OCI-M1 (cell line): ENCODE measurements around the gene KLRF2.

Experiments
- DNase-seq: peaks from one replicate; lab custom pipeline; 2025; lab: John Stamatoyannopoulos, UW

KLRF2 gene

DNA sequence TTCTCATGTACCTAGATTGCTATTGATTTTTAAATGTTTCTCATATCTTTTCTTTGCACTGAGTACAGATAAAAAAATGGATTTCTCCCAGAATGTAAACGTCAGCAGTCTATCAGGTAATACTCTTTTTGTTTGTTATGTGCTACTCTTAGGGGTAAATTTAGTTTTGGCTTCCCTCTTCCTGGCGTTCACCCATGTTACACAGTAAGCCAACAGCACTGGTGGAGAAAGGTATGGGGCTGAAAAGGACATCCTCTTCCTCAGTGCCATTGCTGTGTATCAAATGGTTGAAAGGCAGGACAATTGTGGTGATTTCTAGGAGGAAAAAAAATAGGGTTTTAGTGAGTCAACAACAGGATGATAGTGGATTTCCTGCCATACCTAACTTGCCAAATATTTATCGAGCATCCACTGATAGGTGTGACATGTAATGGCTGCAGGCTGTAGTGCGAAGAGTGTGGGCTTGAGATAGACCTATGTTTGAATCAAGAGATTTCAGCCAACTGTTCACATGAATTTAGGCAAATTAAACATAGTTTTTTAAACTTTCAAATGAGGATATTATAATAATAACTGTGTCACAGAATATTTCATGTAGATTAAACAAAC is 7.5 kb downstream of the KLRF2 start:
- DNase-seq = no peak

DNA sequence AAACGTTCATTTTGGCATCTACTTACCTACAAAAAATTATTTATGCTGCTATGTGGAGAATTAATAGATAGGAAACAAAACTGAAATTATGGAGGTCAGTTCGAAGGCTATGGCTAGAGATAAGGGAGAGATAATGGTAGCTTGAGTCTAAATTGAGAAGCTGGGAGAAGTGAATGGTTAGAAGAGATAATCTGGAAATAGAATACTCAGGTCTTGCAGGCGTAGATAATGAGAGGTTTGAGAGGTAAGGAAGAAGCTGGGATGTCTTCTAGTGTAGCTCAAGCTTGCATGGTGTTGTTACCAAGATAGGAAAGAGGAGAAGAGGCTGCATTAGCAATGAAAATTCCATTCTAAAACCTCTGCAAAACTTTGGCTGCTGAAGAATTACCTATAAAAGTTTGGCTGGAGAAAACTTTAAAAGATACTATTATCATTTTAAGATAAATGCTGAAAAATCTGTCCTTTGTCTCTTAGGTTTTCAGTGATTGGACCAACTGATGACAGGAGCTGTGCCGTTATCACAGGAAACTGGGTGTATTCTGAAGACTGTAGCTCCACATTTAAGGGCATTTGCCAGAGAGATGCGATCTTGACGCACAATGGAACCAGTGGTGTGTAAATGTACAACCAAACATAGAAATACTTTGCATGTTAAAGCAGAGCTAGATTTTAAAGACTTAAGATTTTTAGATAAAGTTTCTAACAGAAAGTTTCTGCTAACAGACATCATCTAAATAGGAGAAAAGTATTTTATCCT is 14.1 kb downstream of the KLRF2 start:
- peak; percentile 74 for DNase-seq

DNA sequence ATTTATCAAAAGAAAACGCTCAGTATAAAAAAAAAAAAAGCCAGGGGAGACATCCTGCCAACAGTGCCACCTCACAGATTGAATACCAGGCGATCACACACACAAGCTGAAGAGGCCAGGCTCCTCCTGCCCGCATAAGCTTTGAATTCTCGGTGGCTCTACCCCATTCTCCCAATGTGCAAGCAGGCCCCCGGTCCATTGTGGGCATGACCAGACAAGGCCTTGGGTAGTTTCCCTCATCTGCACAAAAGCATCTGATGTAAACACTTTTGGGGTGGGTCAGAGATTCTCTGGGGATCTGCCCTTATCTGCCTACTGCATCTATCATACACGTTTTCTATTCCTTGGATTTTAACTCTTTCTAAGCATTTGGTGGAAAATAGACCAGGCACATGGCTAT is 16.2 kb downstream of the KLRF2 start:
- DNase-seq = no peak

DNA sequence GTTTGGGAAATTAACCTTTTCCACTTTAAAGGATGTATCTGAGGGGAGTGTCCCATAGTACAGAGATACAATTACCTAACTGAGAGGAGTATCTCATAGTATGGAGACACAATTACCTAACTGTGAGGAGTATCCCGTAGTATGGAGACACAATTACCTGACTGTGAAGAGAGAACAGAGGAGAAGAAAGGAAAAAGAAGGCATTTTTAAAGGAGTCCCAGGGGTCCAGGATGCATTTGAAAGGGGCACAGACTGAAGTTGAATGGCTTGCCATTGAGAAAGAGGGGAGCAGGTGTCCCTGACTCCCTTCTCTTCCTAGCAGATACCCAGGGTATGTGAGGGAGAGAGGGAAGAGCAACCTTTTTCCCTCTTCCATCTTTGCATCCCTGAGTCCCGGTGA is 17.9 kb downstream of the KLRF2 start:
- no peak for DNase-seq

DNA sequence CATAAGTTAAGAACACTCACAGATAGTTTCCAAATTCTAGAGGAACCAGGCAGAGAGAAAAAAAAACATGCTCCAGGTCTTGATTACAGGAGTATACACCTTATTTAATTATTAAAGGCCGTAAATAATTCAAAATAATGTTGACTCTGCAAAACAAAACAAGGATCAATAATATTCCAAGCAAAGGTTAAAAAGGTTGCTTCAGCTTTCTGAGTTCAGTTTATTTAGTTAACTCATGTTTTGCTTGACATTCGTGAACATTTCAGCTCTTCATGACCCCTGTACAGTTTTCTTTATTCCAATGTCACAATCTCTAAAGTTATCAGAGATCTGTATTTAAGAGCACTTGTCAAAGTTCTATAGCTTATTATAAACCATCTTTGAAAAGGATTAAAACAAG is 19.6 kb downstream of the KLRF2 start:
- DNase-seq = no peak

DNA sequence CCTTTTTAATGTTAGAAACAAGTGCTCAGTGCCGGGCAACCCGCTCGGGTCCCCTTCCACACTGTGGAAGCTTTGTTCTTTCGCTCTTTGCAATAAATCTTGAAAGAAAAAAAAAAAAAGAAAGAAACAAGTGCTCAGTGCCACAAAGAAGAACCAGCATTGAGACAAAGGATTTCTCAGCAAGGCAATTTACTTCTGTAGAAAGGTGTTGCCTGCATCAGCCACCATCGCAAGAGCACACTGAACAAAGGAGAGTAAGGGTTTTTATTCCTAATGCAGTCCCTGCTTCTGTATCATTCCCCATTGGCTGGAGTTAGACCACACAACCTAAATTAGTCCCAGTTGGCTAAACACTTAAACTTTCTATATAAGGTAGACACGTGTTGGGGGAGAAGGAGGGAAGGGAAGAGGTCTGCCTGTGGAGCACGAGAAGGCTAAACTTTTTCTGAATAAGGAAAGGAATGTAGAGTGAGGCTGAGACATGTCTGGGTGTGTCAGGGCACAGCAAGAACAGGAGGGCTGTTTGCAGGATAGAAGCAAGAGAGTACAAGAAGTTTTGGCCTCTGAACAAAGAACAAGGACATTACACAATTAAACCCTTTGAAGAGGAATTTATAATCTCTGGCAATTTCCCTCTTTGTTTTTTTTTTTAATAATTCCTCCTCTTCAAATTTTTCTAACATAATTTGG is 21.4 kb downstream of the KLRF2 start:
- DNase-seq = peak; percentile 12

DNA sequence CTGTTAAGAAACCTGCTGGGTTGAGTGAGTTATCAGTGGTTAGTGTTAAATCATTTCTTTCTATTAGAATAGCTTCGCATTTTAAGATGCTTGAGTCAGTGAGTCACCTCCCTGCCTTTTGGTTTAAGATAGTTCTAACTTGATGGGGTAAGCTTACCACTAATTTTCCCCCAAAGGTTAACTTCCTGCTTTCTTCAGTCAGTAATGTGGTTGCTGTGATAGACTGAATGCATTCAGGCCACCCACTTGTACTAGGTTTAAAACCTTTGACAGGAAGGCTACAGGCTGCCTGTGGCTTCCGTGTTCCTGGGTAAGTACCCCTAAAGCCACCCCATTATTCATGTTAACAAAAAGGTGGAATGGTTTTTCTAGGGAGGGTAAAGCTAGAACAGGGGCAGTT is 25.6 kb downstream of the KLRF2 start:
- DNase-seq = peak; percentile 28

DNA sequence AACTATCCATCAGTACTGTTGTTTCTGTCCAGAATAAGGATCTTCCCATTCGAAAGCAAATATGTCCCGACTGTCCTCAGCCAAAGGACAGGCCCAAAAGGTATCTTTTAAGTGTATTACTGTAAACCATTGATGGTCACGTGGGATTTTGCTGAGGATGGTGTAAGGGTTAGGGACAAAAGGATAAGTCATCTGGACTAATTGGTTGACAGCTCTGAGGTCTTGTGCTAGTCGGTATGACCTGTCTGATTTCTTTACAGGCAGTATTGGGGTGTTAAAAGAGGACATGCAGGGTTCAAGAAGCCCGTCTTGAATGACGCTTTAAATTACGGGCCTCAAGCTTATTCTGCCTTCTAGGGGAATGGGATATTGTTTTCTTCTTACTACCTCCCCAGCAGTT is 26.5 kb downstream of the KLRF2 start:
- no peak for DNase-seq

DNA sequence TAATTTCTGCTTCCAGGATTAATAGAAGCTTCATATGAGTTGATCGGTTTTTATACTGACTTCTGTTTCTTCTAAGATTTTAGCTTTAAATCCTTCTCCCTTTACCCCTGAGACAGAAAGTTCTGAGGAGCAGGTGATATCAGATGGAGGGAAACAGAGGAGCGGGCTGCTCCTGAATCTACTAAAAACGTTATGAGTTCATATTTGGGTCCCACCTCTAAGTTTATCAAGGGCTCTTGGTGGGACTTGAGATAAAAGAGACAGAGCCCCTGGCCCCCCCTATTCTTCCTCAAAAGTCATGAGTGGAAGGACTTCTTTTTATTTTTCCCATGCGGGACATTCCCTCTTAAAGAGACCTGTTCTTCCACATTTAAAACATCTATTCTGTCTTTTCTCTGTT is 27.1 kb downstream of the KLRF2 start:
- no peak for DNase-seq

DNA sequence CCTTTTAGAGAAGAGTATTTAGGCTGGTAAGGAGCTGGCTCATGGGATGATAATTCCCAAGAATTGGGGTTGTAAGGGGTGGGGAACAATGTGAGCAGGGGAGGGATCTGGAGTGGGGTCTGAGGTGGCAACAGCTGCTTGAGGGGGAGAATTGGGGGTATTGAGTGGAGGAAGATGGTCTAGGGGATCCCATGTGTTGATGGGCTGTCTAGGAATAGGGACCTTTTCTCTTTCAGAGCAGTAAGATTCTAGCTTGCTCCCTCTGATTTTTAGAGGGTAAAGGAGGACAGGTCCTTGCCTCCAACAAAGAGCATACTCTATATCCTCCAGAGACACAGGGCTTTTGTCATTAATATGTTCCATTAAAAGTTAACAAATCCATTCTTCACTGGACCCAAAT is 28.4 kb downstream of the KLRF2 start:
- no peak for DNase-seq

DNA sequence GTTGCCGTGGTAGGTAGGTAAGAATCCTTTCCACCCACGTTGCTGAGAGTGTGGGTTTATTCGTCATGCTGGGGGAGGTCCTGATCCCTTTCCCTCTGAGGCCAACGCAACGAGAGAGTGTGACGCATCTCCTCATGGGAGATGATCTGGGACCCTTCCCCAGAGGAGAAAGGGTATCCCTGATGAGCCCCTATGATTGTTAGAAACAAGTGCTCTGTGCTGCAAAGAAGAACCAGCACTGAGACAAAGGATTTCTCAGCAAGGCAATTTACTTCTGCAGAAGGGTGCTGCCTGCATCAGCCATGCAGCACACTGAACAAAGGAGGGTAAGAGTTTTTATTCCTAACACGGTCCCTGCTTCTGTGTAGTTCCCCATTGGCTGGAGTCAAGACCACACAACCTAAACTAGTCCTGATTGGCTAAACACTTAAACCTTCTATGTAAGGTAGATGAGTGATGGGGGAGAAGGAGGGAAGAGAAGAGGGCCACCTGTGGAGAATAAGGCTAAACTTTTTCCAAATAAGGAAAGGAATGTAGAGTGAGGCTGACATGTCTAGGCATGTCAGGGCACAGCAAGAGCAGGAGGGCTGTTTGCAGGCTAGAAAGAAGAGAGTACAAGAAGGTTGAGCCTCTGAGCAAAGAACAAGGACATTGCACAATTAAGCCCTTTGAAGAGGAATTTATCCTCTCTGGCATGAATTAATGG is 29.6 kb downstream of the KLRF2 start:
- peak; percentile 29 for DNase-seq

DNA sequence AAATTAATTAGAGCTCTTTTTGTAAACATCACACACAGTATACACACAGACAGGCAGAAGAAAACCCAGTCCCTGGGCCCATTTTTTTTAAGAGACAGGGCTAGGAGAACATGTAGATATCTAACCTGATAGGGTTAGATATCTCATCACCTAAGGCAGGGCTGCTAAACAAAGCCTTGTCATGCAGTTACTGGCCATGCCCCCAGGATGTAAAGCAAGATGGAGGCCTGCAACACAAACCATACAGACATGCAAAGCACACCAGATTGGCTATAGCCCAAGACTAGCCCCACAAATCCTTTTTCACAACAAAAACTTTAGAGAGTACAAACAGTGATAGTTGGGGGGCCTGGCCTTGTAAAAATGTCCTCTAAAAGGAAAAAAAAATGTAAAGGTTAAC is 30.4 kb downstream of the KLRF2 start:
- no peak for DNase-seq

DNA sequence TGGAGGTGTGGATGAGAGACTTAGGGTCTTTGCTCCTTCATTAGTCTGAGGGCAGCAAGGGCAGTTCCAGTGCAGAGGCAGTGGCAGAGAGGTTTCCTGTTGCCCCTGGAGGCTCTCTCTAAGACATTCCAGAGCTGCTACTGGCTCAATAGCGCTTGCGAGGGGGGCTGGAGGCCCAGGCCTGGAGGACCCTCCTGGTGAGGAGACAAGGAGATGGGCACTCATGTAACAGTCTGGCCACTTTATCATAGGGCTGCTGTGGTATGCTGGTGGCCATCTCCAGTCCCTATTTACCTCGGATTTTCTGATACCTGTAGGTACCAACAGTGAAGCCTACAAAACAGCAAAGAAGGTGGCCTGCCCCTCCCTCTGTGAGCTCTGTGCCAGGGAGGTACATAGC is 38.2 kb downstream of the KLRF2 start:
- no peak for DNase-seq

DNA sequence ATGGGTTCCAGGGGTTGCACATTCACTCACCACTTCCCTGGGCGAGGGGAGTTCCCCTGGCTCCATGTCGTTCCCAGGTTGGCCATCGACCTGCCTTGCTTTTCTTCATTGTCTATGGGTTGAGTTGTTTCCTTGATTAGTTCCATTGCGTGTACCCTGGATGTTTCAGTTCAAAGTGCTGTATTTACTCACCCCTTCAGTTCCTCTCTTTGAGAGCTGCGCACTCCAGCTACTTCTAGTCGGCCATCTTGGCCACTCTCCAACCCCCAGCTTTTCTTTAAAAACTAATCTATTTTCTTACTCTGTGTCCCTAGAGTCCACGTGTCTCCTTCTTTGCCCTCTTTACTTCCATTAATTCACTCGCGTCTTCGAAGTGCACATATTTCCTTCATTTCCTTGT is 39.2 kb downstream of the KLRF2 start:
- DNase-seq = no peak

DNA sequence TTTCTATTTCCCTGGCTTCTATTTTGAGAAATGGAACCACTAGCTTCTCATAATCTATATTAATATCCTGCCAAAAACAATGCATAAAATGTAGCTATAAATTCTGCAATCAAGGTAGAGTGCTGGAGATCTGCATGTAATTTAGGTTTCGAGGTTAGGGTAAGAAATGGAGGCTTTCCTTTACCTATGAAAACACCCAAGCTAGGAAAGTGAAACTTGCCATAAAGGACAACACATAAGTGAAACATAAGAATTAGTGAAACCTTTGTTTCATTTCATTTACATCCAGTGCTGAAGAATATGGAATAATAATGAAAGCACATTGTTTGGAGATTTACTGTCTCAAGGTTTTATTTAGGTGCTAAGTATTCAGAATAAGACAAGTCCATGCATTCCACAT is 41.1 kb downstream of the KLRF2 start:
- DNase-seq = no peak

DNA sequence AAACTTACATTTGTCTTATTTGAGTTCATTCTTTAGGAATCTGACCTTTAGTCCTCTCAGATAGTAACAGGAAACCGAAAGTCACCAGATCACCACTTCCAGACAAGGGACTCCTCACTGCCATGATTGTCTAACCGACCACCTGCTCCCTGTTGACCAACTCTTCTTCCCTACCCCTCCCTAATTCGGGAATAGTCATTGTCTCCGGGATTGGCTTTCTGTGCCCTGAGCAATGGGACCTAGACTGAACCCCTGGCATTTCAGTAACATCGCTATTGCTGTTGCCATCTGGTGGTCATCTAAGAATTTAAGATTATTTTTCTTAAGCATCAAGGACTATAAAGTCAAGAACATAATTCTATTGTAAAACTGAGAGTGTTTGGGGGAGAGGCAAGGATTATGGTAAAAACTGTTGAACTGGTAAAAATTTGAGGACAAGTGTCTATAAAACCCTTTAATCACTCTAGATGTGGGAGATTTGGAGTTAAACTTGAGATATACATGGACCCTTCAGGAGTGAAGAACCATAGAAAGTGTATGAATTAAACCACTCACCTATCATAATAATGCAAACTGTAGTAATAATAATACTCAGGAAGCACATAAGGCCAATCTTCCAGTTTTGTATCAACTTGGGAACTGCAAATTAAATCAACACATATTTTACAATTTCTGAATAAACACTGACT is 44.6 kb downstream of the KLRF2 start:
- DNase-seq = peak; percentile 74

DNA sequence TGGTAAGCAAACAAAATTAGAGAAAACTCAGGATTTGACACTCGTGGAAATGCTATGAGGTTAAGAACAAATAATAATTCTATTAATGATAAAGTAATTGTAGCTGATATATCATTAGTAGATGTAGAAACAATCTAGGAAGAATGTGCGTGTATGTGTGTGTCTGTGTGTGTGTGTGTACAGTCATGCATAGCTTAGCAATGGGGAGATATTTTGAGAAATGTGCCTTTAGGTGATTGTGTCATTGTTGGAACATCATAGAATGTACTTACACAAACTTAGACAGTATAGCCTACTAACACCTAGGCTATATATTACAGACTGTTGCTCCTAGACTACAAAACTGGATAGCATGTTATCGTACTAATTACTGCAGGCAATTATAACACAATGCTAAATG is 45.6 kb downstream of the KLRF2 start:
- DNase-seq = no peak

DNA sequence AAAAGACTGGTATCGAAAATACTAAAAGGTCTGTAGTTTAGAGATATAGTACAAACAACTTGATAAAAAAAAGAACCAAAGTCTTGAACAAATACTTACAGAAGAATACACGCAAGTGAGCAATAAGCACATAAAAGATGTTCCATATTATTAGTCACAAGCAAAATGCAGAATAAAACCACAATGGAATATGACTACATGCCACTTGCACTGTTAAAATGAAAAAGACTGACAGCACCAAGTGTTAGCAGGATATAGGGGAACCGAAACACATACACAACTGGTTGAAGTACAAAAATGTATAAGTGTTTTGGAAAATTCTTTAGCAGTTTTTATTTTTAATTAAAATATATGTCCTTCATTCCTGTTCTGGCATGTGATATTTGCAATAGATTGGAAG is 47.3 kb downstream of the KLRF2 start:
- no peak for DNase-seq

DNA sequence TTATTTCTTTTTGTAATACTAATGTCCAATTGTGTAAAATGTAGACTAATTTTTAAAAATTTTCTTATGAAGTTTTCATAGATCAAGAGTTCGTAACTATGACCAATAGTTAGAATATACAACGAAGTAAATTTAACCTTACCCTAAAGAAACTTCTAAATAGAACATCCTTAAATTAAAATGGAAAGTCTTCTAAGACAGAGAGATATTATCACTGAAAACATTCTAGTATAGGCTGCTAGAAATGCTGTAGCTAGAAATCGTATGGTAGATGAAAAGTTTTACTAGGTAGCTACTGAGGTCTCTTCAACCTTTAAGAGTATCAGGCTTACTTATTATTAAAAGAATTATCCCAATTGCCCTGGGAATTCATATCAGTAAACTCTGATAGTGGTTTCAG is 50.0 kb downstream of the KLRF2 start:
- DNase-seq = no peak

DNA sequence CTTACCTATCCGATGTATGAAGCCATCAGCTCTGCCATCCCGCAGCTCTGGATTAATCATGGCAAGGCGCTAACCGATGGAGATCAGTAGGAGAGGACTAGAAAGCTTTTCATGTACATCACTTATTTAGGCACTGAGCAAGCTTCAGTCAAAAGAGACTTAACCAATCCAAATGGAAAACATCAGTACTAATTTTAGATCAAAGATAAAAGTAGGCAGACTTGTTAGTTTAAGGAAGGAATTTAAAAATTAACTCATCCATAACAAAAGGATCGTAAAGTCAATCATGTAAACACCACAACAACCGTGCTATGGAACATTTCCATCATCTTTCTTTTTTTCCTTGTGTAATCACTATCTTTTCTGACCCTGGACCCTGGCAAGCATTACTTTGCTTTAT is 51.0 kb downstream of the KLRF2 start, which contains the start of gene CLEC2A:
Gene CLEC2A (minus strand): TSS at position 101 of the 400 bp plus-strand sequence. CDS start 41 bp downstream, at position 60.
- DNase-seq = no peak

DNA sequence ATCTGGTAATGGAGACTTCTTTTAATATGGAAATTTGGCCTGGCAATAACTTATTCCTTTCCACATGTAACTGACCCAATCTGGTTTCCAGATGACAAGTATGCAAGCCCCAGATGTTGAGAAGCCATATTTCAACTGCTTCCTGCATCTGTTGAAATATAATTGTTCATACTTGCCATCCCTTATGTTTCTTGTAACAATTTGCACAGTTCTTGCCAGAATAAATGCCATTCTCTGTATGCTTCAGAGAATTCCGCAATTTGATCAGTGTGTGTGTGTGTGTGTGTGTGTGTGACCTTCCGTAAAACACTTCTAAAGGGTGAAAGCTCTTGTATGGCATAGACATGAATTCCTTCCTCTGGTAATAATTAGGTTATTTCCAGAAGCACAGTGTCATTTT is 52.7 kb downstream of the KLRF2 start:
- no peak for DNase-seq

DNA sequence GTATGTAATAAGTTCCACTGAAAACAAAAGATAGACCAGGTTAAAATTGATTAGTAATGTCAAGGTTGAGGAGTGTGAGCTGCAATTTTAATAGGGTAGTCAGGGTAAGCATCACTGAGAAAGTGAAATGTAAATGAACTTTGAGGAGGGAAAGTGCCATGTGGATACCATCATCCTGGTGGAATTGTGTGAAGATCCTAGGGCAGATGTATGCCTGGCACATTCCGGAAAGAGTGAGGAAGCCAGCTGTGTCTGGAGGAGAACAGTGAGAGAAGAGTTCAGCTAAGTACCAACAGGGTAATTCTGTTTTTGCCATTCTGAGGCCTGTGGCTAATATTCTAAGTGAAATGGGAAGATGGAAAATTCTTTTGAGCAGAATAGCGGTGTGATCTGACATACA is 53.7 kb downstream of the KLRF2 start:
- no peak for DNase-seq
